GOT3 (cell line): Measurements from ENCODE around the gene KCNA1.

Experiments used
- DNase-seq: peaks from one replicate; lab custom pipeline; 2025; ENCODE audit warnings: mixed read lengths; lab: John Stamatoyannopoulos, UW

The KCNA1 gene

DNA sequence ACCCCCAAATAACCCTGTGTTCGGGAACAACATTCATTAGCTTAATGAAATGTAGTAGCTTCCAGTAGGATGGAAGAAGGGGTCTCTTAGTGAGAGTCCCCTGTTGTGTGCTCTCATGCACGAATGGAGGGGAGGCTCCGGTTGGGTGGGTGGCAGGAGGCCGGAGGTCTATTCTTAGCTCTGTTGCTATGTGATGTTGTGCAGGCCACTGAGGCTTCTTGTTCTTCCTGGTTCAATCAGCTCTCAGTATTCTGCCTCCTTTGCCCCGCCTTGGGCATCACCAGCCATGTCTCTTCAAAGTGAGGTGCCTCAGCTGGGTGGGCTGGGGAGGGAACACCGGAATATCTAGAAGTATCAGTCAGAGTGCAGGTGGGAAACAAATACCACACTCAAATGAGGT, 50.8 kb downstream of the KCNA1 start:
- DNase-seq: no peak

DNA sequence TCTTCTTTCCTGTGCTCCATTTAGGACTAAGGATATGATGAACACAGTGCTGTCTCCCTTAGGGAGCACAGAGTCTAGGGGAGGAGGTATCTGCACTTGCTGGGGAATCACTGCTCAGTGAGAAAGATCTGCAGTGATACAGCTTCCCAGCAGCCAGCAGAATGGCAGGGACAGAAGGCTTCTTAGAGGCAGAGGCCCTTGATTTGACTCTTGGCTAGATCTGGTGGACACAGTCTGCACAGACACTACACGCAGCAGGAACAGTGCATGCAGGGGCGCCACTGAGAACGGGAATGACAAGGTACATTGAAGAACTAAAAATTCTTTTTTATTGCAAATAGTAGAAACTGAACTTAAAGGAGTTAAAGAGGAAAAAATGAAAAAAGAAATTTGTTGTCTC, 51.6 kb downstream of the KCNA1 start:
- DNase-seq: no peak

DNA sequence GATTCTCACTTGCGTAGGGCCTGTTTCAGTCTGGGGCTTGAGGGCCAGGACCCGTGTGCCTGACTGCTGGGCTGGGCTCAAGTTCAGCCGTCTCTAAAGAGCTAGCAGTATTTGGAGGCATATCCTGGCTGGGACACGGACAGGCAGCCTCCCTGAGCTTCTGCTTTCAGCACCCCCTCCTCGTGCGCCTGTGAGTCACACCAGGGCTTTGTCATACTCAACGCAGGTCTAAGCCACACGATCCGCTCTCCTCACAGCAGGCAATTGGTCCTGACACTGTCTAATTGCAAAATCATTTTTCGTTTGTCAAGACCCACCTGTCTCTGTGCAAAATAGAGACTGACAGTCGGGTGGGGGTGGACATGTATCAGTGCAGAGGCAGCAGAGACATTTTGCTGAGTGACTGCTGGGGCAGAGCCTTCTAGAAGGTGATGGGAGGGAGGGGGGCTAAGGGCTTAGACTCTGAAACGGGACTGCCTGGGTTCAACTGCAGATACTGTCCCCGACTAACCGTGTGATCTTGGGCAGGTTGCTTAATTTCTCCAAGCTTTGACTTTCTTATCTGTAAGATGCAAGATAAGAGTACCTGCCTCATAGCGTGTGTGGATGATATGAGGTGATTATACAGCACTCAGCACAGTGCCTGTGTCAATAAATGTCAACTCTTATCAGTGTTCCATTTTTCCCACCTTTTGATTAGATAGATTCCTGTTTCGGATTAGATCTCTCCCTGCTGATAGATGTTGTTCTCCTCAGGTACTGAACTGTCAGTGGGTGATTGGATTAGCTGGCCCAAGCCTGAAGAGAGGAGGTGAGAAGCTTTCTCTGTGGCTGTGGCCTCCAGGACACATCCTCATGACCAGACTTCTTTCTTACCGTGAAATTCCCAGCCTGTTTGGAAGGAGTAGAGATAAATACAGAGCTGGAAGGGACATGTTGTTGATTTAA, 53.1 kb downstream of the KCNA1 start:
- no peak for DNase-seq
